Activated T-cell treated with anti-CD3 and anti-CD28 coated beads for 1 hour (primary cell): ENCODE data around the gene ILKAP.

ENCODE experiments used
- DNase-seq: peaks from one replicate; pipeline ENCODE4 v3.0.0-alpha.2; 2020; ENCODE audit warnings: low read depth

Gene ILKAP

GRCh38 chr2:238166391-238167343 lies 36.8 kb downstream of the ILKAP start:
- DNase-seq = no peak

- DNase-seq = no peak
Observed at GRCh38 chr2:238165288-238165921, 38.1 kb downstream of the ILKAP start.

DNA sequence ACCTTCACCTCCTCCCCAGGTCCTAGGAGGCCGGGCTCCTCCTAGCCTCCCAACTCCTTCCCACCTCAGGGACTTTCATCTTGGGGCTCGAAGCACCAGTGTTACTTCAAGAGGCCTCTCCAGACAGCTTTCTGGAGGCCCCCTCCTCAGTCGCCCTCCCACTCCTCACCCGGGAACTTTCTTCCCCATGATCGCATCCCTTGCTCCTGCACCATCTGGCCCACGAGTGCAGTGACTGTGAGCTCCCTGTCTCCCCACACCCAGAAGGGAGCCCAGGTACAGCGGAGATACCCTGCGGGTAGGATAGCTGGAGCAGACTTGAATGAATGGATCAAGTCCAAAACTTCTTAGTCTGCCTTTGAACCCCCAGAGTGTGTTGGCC lies 38.6 kb downstream of the ILKAP start:
- no peak for DNase-seq

DNA sequence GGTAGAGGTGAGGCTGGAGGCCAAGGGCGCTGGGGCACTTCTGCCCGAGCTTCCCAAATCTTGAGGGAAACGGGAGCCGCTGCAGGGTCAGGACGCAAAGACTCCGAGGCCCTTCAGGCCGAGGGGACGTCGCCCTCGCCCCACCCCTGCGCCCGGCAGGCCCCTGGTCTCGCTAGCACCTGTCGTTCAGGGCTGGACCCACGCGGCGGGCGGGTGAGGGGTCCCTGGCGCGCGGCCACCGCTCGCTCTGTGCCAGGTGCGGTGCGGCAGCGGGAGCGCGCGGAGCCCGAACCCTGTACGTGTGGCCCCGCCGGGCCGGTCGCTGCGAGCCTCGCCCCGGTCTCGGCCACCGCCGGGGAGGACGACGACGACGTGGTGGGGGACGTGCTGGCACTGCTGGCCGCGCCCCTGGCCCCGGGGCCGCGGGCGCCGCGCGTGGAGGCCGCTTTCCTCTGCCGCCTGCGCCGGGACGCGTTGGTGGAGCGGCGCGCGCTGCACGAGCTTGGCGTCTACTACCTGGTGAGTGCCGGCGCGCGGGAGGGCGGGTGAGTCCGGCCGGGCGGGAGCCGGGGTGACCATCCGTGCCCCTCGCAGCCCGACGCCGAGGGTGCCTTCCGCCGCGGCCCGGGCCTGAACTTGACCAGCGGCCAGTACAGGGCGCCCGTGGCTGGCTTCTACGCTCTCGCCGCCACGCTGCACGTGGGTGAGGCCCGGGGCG lies 39.9 kb downstream of the ILKAP start:
- DNase-seq = no peak

DNA sequence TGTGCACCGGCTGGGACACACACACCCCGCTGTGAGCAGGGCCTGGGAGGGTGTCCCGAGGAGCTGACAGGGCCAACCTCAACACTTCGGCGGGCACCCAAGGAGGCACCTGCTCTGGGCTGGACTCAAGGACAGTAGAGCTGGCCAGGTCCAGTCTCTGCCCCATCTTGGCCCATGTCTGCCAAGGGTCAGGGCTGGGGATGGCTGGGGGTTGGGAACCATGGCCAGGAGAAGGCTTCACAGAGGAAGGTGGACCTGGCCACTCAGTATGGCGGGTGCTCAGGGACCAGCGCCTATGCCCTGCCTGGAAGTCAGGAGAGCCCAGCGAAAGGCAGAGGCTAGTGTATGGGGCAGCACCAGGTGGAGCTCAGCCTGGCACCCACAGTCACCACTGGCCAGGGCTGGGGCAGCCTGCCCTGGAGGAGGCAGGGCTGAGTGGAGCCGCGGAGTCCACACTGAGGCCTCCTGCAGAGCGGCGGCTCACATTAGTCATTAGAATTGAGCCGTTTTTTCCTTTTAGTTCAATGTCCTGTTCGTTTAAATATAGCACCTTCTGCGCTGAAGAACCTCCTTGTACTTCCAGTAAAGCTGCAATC lies 40.6 kb downstream of the ILKAP start:
- DNase-seq = no peak

- DNase-seq = no peak
Observed at GRCh38 chr2:238162251-238162845, 41.1 kb downstream of the ILKAP start.

GRCh38 chr2:238161291-238162051 lies 42.0 kb downstream of the ILKAP start:
- no peak for DNase-seq

DNA sequence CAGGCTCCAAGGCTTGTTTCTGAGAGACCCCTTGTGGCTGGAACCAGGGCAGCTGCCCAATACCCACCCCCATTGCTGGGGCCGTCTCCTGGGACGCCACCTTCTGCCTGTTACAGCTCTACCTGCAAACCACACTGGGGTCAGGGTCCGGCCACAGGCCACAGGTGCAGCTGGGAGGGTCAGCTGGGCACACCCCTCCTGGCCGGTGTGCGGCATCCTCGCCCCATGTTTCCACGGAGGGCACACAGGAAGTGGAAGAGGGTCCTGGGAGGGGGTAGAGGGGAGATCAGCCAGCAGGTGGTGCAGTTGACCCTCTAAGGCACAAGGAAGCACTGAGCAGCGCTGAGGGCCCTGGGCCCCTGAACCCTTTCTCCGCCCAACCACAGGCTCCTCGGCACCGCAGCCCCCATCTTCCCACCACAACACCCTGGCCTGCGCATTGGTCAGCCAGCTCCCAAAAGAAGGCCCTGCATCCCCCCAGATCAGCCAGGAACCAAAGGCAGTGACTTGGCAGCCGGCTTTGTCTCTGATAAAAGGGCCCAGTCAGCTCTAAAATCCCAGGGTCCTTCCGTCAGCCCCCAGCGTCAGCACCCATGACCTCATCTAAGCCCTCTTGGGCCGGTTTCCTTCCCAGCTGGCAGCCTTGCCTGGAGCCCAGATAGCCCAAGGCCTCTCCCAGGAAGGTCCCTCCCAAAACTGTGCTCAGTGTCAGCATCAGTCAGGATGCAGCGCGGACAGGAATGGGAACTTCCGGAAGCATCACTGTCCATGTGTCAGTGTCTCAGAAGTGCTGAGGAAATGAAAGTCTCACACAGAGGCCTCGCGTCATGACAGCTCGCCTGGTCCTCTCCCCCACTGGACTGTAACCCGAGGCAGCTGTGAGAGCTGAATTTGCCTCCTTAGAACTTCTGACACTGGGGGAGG lies 43.0 kb downstream of the ILKAP start:
- no peak for DNase-seq

DNA sequence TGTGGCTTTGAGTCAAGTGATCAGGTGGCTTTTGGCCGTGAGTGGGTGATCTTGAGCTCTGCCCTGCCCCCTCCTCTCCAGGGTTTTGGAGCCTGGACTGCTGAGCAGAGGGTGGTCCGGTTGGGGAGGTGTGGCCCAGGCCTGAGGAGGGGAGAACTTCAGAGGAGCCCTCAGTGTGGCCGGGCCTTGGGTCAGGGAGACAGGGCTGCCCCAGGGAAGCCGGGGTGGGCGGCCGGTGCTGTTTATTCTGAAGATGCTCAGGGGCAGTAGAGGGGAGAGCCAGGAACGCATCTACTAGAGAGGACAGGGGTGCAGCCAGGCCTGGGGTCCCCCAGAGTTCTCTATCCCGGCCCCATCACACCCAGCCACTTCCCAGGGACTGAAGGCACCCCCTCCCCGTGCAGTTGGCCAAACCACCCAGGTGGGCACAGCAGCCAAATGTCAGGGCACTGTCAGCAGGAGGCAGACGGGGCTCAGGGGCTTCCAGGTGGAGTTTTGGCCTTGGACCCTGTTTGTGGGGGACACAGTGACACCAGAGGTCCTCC lies 43.8 kb downstream of the ILKAP start:
- DNase-seq = no peak

GRCh38 chr2:238159071-238159539 lies 44.4 kb downstream of the ILKAP start:
- DNase-seq = no peak

DNA sequence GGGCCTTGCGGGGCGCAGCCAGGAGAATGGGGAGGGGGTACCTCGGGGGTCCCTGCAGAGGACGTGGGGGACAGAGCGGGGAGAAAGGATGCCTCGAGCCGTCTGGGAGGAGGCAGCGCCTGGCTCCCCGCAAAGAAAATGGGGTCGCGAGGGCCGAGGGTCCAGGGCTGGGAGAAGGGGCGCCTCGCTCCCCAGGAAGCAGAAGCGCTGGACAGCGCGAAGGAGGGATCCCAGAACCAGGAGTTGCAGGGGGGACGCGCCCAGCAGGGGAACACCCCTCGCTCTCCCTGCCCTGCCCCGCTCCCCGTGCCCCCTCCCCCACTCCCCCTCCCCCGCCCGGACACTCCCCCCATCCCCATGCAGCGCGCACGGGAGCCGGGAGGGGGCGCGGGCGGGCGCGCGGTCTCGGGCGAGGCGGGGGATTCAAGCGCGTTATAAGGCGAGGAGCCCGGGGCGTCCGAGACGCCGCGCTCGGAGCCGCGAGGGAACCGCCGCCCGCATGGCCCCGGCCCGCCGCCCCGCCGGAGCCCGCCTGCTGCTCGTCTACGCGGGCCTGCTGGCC lies 44.9 kb downstream of the ILKAP start, which contains the start of gene ERFE:
ERFE (plus strand) TSS at position 462 of the 562 bp plus-strand sequence; CDS start at position 500, 38 bp downstream.
- DNase-seq = peak; percentile 39

GRCh38 chr2:238158018-238158508 lies 45.4 kb downstream of the ILKAP start:
- no peak for DNase-seq

- DNase-seq = no peak
Observed at GRCh38 chr2:238157506-238158017, 45.9 kb downstream of the ILKAP start.

- no peak for DNase-seq
Observed at GRCh38 chr2:238155761-238156694, 47.5 kb downstream of the ILKAP start.

GRCh38 chr2:238155051-238155760 lies 48.3 kb downstream of the ILKAP start:
- no peak for DNase-seq

- no peak for DNase-seq
Observed at GRCh38 chr2:238154570-238154969, 48.9 kb downstream of the ILKAP start.
